GM12892 (cell line): ENCODE results near the gene CGB5. TPM values are rescaled to one million over a fixed set of nuclear protein-coding genes. Genes with fewer than 3 reads are reported as not detected.
"Not testable (repeated sequence)": the region's sequence is repeated elsewhere in the genome, so short reads cannot be mapped to it uniquely, and the experiment has no call there.

Experiments
- DNase-seq: peaks from one replicate; pipeline ENCODE4 v3.0.0; 2011; ENCODE audit not compliant: insufficient read length
- FAIRE-seq: peaks from 2 replicates; lab custom pipeline; 2011; peaks lifted over from hg19 to GRCh38; lab: Jason Lieb, UNC
- POLR2A ChIP-seq: IDR thresholded peaks from 2 replicates; pipeline ENCODE4 v1.6.1; 2011; ENCODE audit warnings: low read depth, low read length, control low read depth
- POLR2AphosphoS5 ChIP-seq: IDR thresholded peaks from 2 replicates; pipeline ENCODE4 v1.6.1; 2011; ENCODE audit warnings: low read depth, low read length, control low read depth
- TAF1 ChIP-seq: IDR thresholded peaks from 2 replicates; pipeline ENCODE4 v1.6.1; 2011; ENCODE audit warnings: low read depth, mild to moderate bottlenecking, control low read depth, low read length, borderline replicate concordance
- polyA plus RNA-seq: library from polyadenylated mRNA; unstranded; fragments of >200 nt; gene quantifications from one replicate; pipeline ENCODE4 v1.2.1, GENCODE V29; 2012; ENCODE audit warnings: missing spikeins, inconsistent platforms; ENCODE audit not compliant: missing spikeins

The CGB5 gene
- not detected for polyA plus RNA-seq

- FAIRE-seq, DNase-seq: not testable (repeated sequence)
Observed at GRCh38 chr19:49043548-49043947, at the start of gene CGB5. Gene CGB5 (plus strand): TSS chr19:49043848. CDS start chr19:49044210, 362 bp downstream.

DNA sequence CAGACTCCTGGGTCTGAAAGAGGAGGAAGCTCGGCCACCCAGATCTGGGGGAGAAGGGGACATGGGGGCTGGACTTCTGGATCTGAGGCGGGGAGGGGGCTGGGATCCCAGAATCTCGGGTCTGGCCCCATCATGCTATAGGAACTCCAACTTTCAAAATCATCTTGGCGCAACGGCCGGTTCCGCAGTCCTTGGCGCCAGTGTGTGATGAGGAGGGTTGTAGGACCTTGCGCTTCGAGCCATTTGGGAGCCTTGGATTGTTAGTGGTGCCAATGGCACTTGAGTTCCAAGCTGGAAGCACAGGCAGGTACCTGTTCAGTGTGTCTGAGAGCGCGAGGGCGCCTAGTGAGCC is 49.6 kb upstream of the CGB5 start:
- FAIRE-seq = no peak
- TF ChIP-seq POLR2AphosphoS5 (no peak), POLR2A (no peak), TAF1 (no peak)

GRCh38 chr19:48997972-48998371 is 45.7 kb upstream of the CGB5 start:
- FAIRE-seq (no peak), DNase-seq (no peak)
- no peak for TF ChIP-seq POLR2A
- no peak for TF ChIP-seq TAF1
- TF ChIP-seq POLR2AphosphoS5 = no peak

More for the DNA sequence above, 49.6 kb upstream of the CGB5 start:
- no peak for DNase-seq

- FAIRE-seq = peak; percentile 79
- no peak for DNase-seq
- TF ChIP-seq POLR2AphosphoS5 = no peak
- TF ChIP-seq TAF1 = no peak
- no peak for TF ChIP-seq POLR2A
Observed at GRCh38 chr19:48999481-49000325, 43.9 kb upstream of the CGB5 start.

DNA sequence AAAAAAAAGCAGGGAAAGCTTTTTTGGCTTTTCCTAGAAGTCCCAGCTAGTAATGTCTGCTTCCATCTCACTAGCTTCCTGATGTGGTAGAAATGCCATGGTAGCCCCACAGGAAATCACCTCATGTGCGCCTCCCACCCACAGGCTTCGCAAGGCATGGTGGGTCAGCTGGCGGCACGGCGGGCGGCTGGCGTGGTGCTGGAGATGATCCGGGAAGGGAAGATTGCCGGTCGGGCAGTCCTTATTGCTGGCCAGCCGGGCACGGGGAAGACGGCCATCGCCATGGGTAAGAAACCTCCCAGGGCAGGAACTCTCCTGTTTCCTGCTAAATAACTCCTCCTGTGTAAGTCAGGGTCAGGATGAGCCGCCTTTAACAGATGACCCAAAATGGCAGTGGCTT is 39.5 kb upstream of the CGB5 start:
- FAIRE-seq (no peak), DNase-seq (no peak)
- TF ChIP-seq POLR2A = no peak
- no peak for TF ChIP-seq POLR2AphosphoS5
- TF ChIP-seq TAF1 = no peak

- FAIRE-seq = no peak
- DNase-seq = no peak
- TF ChIP-seq POLR2A (no peak), TAF1 (no peak), POLR2AphosphoS5 (no peak)
Observed at GRCh38 chr19:49004964-49005614, 38.6 kb upstream of the CGB5 start.

- FAIRE-seq = no peak
- TF ChIP-seq TAF1 (no peak), POLR2A (no peak), POLR2AphosphoS5 (no peak)
- DNase-seq = no peak
Observed at GRCh38 chr19:49006905-49007304, 36.7 kb upstream of the CGB5 start.

GRCh38 chr19:49009828-49010227 is 33.8 kb upstream of the CGB5 start:
- no peak for FAIRE-seq
- TF ChIP-seq TAF1 (no peak), POLR2AphosphoS5 (no peak), POLR2A (no peak)
- no peak for DNase-seq

DNA sequence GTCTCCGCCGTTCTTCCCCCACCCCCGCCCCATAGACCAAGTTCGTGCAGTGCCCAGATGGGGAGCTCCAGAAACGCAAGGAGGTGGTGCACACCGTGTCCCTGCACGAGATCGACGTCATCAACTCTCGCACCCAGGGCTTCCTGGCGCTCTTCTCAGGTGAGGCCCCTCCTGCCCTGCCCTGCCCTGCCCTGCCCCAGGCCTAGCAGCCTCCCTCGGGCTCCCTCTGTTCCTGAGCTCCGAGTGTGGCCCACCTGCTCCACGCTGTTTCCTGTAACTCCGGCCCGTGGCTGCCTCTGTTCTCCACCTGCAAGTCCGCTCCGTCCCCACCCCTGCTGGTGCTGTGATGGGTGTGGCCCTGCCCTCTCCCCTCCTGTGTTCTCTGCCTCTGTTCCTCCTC is 33.2 kb upstream of the CGB5 start:
- DNase-seq = no peak
- no peak for TF ChIP-seq POLR2AphosphoS5
- no peak for TF ChIP-seq TAF1
- no peak for TF ChIP-seq POLR2A
- no peak for FAIRE-seq

GRCh38 chr19:49011194-49011593 is 32.5 kb upstream of the CGB5 start:
- DNase-seq (no peak), FAIRE-seq (no peak)
- TF ChIP-seq POLR2A (no peak), POLR2AphosphoS5 (no peak), TAF1 (no peak)

DNA sequence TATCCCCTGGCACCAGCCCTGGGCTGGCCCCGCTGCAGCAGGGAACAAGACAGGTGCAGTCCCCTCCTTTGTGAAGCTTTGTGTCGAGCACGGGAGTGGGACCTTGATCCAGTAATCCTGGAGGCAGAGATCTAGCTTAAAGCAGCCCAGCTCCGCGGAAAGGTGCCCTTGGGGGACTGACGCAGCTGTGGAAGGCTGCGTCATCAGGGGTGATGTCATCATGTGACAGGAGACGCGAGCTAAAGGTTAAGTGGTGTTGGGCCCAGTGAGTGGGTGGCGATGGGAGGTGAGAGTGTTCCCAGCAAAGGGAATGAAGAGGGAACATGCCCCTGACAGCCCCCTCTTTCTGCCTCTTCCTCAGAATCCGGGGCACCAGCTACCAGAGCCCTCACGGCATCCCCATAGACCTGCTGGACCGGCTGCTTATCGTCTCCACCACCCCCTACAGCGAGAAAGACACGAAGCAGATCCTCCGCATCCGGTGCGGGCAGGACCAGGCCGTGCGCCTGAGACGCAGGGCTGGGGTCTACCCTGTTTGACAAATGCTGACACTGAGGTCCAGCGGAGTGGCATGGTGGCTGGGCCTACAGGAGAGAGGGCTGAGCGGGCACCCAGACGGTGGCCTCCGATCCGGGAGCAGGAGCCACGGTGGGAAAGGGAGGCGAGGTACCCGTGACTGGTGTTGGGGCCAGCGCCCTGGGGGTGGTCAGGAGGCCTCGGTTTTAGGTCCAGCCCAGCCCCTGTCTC is 29.4 kb upstream of the CGB5 start:
- FAIRE-seq = no peak

GRCh38 chr19:49014870-49015255 is 28.8 kb upstream of the CGB5 start:
- TF ChIP-seq POLR2A (no peak), TAF1 (no peak), POLR2AphosphoS5 (no peak)
- FAIRE-seq (no peak), DNase-seq (no peak)

More for the DNA sequence above, 29.4 kb upstream of the CGB5 start:
- TF ChIP-seq POLR2A = no peak
- no peak for TF ChIP-seq POLR2AphosphoS5
- no peak for TF ChIP-seq TAF1
- DNase-seq = no peak
